ENCODE data around the gene SMYD1.

Gene SMYD1

GRCh38 chr2:88100489-88100858, 32.8 kb downstream of the SMYD1 start:
- 89 to 100% methylated on average over 3 of the region's 3 CpGs for WGBS, 2 experiments (ENCODE audit: insufficient coverage in 2 of 2)
- Histone ChIP-seq H3K4me1 (ENCODE audit: control insufficient read depth, insufficient read depth, low read length, poor library complexity, severe bottlenecking) (no peaks in the 10 kb centered on the region), H3K36me3 (ENCODE audit: control insufficient read depth, insufficient read depth, low read length) (no peaks in the 10 kb centered on the region), H3K27ac (ENCODE audit: low read depth, low read length, severe bottlenecking) (no peak overlapping the region), H3K9me3 (ENCODE audit: control insufficient read depth, low read length) (no peaks in the 10 kb centered on the region), H3K4me3 (ENCODE audit: extremely low read depth, insufficient read depth, low read length, poor library complexity, severe bottlenecking) (no peak overlapping the region)

GRCh38 chr2:88108796-88109195, 41.2 kb downstream of the SMYD1 start:
- WGBS, 2 experiments (ENCODE audit: insufficient coverage in 2 of 2), result 90 to 97% methylated on average over 3 of the region's 4 CpGs
- H3K27ac ChIP-seq (ENCODE audit: low read depth, low read length, severe bottlenecking), result no peak overlapping the region
- H3K4me1 ChIP-seq (ENCODE audit: control insufficient read depth, insufficient read depth, low read length, poor library complexity, severe bottlenecking), result peaks cover 2% of the 10 kb centered on the region
- no peaks in the 10 kb centered on the region for H3K9me3 ChIP-seq (ENCODE audit: control insufficient read depth, low read length)
- H3K36me3 ChIP-seq (ENCODE audit: control insufficient read depth, insufficient read depth, low read length), result no peaks in the 10 kb centered on the region
- H3K4me3 ChIP-seq (ENCODE audit: extremely low read depth, insufficient read depth, low read length, poor library complexity, severe bottlenecking), result no peak overlapping the region

DNA sequence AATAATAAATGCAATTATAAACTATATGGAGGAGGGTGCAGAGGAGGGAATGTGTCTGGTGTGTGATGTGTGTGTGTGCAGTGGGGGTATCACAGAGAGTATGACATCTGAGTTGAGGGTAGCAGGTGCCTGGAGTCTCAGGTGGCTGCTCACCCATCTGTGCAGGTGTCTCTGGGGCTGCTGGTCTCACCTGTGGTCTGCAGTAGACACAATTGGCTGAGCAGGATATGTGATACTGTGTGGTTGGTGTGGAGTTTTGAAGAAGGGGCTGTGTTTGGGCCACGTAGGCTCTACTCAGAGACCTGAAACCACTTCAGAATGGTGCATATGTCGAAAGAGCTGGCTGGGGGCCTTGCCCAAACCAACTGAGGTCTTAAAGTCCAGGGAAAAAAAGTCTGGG, 43.2 kb downstream of the SMYD1 start:
- Histone ChIP-seq H3K27ac (ENCODE audit: low read depth, low read length, severe bottlenecking) (no peak overlapping the region), H3K9me3 (ENCODE audit: control insufficient read depth, low read length) (no peaks in the 10 kb centered on the region), H3K36me3 (ENCODE audit: control insufficient read depth, insufficient read depth, low read length) (no peaks in the 10 kb centered on the region), H3K4me1 (ENCODE audit: control insufficient read depth, insufficient read depth, low read length, poor library complexity, severe bottlenecking) (peaks cover 2% of the 10 kb centered on the region), H3K4me3 (ENCODE audit: extremely low read depth, insufficient read depth, low read length, poor library complexity, severe bottlenecking) (no peak overlapping the region)
- WGBS, 2 experiments (ENCODE audit: insufficient coverage in 2 of 2), result 82 to 100% methylated on average over 1 to 2 of the region's 2 CpGs

DNA sequence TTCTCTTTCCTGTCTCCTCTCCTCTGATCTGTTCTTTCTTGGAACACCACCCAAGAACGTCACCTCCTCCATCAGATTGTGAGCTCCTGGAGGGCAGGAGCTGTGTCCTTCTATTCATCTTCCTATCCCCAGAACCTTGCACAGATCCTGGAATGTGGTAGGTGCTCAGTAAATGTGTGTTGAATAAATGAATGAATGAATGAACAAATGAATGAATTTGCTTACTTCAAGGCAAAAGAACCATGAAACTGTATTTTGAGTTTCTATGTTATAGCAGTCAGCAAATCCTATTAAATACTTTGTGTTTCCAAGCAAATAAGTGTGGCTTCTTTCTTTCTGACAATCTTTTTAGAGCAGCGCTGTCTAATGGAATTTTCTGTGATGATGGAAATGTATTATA, 45.4 kb downstream of the SMYD1 start:
- WGBS, 2 experiments (ENCODE audit: insufficient coverage in 2 of 2), result 60 to 67% methylated on average over 1 of the region's 2 CpGs
- H3K4me1 ChIP-seq (ENCODE audit: control insufficient read depth, insufficient read depth, low read length, poor library complexity, severe bottlenecking), result peaks cover 2% of the 10 kb centered on the region

DNA sequence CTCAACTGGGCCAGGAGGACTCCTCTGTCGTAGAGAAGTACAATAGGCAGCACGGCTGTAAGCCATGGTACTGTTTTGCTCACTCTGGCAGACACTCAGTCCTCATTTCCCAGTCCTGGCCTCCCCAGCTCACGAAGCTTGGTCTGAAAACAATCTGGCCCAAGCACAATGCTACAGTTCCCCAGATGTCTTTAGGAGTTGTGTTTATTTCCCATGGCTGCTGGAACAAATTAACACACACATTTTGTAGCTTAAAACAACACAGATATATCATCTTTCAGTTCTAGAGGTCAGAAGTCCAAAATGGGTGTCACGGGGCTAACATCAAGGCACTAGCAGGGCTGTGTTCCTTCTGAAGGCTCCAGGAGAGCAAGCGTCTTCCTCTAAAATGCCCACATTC, 47.3 kb downstream of the SMYD1 start:
- Histone ChIP-seq H3K4me3 (ENCODE audit: extremely low read depth, insufficient read depth, low read length, poor library complexity, severe bottlenecking) (no peak overlapping the region), H3K36me3 (ENCODE audit: control insufficient read depth, insufficient read depth, low read length) (no peaks in the 10 kb centered on the region), H3K9me3 (ENCODE audit: control insufficient read depth, low read length) (no peaks in the 10 kb centered on the region), H3K4me1 (ENCODE audit: control insufficient read depth, insufficient read depth, low read length, poor library complexity, severe bottlenecking) (peaks cover 2% of the 10 kb centered on the region), H3K27ac (ENCODE audit: low read depth, low read length, severe bottlenecking) (no peak overlapping the region)
- 76 to 82% methylated on average over 4 to 5 of the region's 5 CpGs for WGBS, 2 experiments (ENCODE audit: insufficient coverage in 2 of 2)

More for the DNA sequence above, 45.4 kb downstream of the SMYD1 start:
- H3K27ac ChIP-seq (ENCODE audit: low read depth, low read length, severe bottlenecking), result no peak overlapping the region
- H3K4me3 ChIP-seq (ENCODE audit: extremely low read depth, insufficient read depth, low read length, poor library complexity, severe bottlenecking), result no peak overlapping the region
- H3K36me3 ChIP-seq (ENCODE audit: control insufficient read depth, insufficient read depth, low read length), result no peaks in the 10 kb centered on the region
- H3K9me3 ChIP-seq (ENCODE audit: control insufficient read depth, low read length), result no peaks in the 10 kb centered on the region

GRCh38 chr2:88115825-88116518, 48.3 kb downstream of the SMYD1 start:
- Histone ChIP-seq H3K9me3 (ENCODE audit: control insufficient read depth, low read length) (no peaks in the 10 kb centered on the region), H3K27ac (ENCODE audit: low read depth, low read length, severe bottlenecking) (no peak overlapping the region), H3K4me3 (ENCODE audit: extremely low read depth, insufficient read depth, low read length, poor library complexity, severe bottlenecking) (no peak overlapping the region), H3K36me3 (ENCODE audit: control insufficient read depth, insufficient read depth, low read length) (no peaks in the 10 kb centered on the region), H3K4me1 (ENCODE audit: control insufficient read depth, insufficient read depth, low read length, poor library complexity, severe bottlenecking) (peaks cover 2% of the 10 kb centered on the region)
- 91 to 92% methylated on average over 6 to 8 of the region's 10 CpGs for WGBS, 2 experiments (ENCODE audit: insufficient coverage in 2 of 2)

DNA sequence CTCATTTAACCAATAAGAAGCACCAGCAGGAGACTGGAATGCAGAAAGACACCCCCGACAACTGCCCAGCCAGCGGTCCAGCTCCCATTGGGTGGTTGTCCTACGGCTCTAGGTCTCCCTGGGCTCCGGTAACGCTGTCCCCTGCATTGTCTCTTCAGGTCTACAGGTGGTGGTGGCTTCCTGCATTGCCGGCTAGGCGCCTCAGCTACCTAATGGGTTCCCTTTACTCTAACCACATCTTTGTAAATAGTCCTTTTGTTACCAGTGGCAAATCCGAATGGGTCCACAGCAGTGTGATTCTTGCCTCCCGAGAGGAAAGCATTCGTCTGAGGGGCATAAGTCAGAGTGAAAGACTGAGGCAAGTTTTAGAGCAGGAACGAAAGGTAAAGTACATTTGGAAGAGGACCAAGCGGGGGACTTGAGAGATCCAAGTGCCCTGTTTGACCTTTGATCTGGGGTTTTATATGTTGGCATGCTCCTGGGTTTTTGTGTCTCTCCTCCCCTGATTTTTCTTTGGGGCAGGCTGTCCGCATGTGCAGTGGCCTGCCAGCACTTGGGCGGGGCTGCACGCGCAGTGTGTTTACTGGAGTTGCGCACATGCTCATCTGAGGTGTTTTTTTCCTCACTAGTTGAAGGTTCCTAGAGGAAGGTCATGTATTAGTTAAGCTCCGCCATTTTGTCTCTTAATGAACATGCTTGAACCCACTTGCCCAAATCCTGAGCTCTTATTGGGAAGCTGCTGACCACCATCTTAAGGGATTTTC, 49.2 kb downstream of the SMYD1 start:
- WGBS, 2 experiments (ENCODE audit: insufficient coverage in 2 of 2), result 91 to 93% methylated on average over 12 to 13 of the region's 18 CpGs
- Histone ChIP-seq H3K4me1 (ENCODE audit: control insufficient read depth, insufficient read depth, low read length, poor library complexity, severe bottlenecking) (peaks cover 1% of the 10 kb centered on the region), H3K36me3 (ENCODE audit: control insufficient read depth, insufficient read depth, low read length) (no peaks in the 10 kb centered on the region), H3K9me3 (ENCODE audit: control insufficient read depth, low read length) (no peaks in the 10 kb centered on the region), H3K4me3 (ENCODE audit: extremely low read depth, insufficient read depth, low read length, poor library complexity, severe bottlenecking) (no peak overlapping the region), H3K27ac (ENCODE audit: low read depth, low read length, severe bottlenecking) (no peak overlapping the region)

GRCh38 chr2:88117973-88118372, 50.3 kb downstream of the SMYD1 start:
- Histone ChIP-seq H3K36me3 (ENCODE audit: control insufficient read depth, insufficient read depth, low read length) (no peaks in the 10 kb centered on the region), H3K4me1 (ENCODE audit: control insufficient read depth, insufficient read depth, low read length, poor library complexity, severe bottlenecking) (no peaks in the 10 kb centered on the region), H3K9me3 (ENCODE audit: control insufficient read depth, low read length) (no peaks in the 10 kb centered on the region), H3K27ac (ENCODE audit: low read depth, low read length, severe bottlenecking) (no peak overlapping the region), H3K4me3 (ENCODE audit: extremely low read depth, insufficient read depth, low read length, poor library complexity, severe bottlenecking) (no peak overlapping the region)
- 89 to 90% methylated on average over 2 to 4 of the region's 4 CpGs for WGBS, 2 experiments (ENCODE audit: insufficient coverage in 2 of 2)

DNA sequence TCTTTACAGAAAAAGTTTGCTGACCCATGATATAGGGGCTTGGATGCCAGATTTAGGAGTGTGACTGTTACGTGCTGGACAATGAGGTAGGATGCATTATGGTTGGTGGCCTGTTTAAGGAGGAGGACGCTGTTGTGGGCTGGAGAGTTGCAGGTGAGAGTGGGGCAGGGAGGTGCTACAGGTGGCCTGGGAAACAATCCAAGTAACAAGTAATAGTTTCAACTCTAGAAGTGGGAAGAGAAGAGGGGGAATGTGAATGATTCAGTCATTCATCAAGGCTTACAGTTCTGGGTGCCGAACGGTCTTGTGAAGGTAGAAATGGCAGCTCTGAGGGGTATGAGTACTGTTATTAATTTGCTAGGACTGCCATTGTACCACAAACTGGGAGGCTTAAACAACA, 54.1 kb downstream of the SMYD1 start:
- Histone ChIP-seq H3K4me1 (ENCODE audit: control insufficient read depth, insufficient read depth, low read length, poor library complexity, severe bottlenecking) (no peaks in the 10 kb centered on the region), H3K4me3 (ENCODE audit: extremely low read depth, insufficient read depth, low read length, poor library complexity, severe bottlenecking) (no peak overlapping the region), H3K9me3 (ENCODE audit: control insufficient read depth, low read length) (no peaks in the 10 kb centered on the region), H3K27ac (ENCODE audit: low read depth, low read length, severe bottlenecking) (no peak overlapping the region), H3K36me3 (ENCODE audit: control insufficient read depth, insufficient read depth, low read length) (no peaks in the 10 kb centered on the region)
- WGBS, 2 experiments (ENCODE audit: insufficient coverage in 2 of 2), result 83 to 94% methylated on average over 2 to 3 of the region's 4 CpGs

- no peaks in the 10 kb centered on the region for H3K4me1 ChIP-seq (ENCODE audit: control insufficient read depth, insufficient read depth, low read length, poor library complexity, severe bottlenecking)
- H3K27ac ChIP-seq (ENCODE audit: low read depth, low read length, severe bottlenecking), result no peak overlapping the region
- no peaks in the 10 kb centered on the region for H3K36me3 ChIP-seq (ENCODE audit: control insufficient read depth, insufficient read depth, low read length)
- H3K9me3 ChIP-seq (ENCODE audit: control insufficient read depth, low read length), result no peaks in the 10 kb centered on the region
- H3K4me3 ChIP-seq (ENCODE audit: extremely low read depth, insufficient read depth, low read length, poor library complexity, severe bottlenecking), result no peak overlapping the region
- 89% methylated on average over 5 to 8 of the region's 8 CpGs for WGBS, 2 experiments (ENCODE audit: insufficient coverage in 2 of 2)
Observed at GRCh38 chr2:88122141-88122884, 54.7 kb downstream of the SMYD1 start.

Data from mesodermal cell (in vitro differentiated cells).